ENCODE data around the gene PAPPA2.

Gene PAPPA2

DNA sequence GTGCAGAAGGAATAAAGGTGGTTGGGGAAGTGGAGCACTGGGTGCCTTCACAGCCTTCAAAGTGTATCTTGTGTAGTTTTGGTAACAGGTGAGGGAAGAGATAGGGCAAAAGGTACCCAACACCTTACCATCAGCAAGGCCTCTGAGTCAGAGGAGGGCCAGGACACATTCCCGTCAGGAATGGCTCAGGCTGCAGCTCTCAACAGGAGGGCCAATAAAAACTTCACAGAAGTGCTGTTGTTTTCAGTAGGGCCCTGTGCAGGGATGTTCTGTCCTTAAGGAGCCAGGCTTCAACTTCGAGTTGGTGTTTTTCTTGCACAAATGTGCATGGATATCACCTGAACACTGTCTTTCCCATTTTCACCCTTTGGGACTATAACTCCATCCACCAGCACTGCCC is 368.2 kb downstream of the PAPPA2 start:
- TF ChIP-seq, protein P1, sequence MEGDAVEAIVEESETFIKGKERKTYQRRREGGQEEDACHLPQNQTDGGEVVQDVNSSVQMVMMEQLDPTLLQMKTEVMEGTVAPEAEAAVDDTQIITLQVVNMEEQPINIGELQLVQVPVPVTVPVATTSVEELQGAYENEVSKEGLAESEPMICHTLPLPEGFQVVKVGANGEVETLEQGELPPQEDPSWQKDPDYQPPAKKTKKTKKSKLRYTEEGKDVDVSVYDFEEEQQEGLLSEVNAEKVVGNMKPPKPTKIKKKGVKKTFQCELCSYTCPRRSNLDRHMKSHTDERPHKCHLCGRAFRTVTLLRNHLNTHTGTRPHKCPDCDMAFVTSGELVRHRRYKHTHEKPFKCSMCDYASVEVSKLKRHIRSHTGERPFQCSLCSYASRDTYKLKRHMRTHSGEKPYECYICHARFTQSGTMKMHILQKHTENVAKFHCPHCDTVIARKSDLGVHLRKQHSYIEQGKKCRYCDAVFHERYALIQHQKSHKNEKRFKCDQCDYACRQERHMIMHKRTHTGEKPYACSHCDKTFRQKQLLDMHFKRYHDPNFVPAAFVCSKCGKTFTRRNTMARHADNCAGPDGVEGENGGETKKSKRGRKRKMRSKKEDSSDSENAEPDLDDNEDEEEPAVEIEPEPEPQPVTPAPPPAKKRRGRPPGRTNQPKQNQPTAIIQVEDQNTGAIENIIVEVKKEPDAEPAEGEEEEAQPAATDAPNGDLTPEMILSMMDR (IDR thresholded peaks at IDR 0.05; ENCODE audit: low read depth, low read length, missing control alignments) = no peak
- no peak for DNase-seq (ENCODE audit: extremely low read depth, low read depth)
- no peak overlapping the region for H3K4me3 ChIP-seq (replicated peaks; ENCODE audit: low read depth, low read length)

DNA sequence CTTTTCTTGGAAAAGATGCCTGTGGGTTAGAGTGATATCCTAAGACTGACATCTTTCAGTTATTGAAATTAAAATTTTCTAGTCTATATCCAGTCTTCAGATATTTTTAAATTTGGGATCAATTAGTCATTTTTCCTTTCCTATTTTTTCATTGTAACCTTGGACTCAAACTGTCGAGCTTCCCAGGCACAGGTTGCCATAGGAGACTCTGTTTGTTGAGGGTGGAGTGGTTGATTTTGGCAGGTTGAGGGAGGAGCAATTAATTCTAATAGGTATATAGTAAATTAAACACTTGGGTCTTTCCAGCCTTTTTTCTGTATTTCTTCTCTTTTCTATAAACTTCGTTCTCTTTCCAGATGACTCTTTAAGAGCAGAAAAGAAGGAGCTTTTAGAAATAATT is 374.7 kb downstream of the PAPPA2 start:
- H3K4me3 ChIP-seq (replicated peaks; ENCODE audit: low read depth, low read length) = no peak overlapping the region
- TF ChIP-seq, protein P1 (IDR thresholded peaks at IDR 0.05; ENCODE audit: low read depth, low read length, missing control alignments) = no peak
- no peak for DNase-seq (ENCODE audit: extremely low read depth, low read depth)

DNA sequence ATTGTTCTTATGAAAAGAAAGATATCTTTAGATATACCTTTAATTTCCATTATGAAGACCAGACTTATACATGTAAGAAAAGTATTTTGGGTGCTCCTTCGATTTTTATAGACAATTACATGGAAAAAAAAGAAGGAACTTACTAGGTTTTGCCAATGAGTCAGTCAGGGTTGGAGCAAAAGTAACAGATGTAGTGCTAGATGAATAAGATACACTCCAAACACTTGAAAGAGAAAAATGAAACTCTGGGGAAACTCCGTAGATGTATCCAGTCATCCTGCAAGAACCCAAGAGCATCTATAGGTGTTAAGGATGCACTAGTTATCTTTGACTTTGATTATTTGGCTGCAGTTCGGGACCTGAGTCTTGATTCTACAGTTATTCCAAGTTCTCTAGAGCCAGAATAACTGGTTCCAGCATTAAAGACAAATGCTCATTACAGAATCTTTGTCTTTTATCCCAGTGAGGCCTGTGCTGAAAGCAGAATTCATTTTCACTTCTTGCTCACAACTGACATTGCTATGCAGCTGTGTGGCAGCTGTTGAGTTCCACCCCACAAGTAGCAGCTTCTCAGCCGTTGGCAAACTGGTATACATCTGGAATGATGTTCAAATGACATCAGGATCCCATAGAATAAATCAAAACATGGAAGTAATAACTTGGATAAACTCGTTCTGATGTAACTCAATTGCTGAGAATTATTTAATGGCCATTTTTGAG is 375.5 kb downstream of the PAPPA2 start:
- TF ChIP-seq, protein P1 (IDR thresholded peaks at IDR 0.05; ENCODE audit: low read depth, low read length, missing control alignments) = no peak
- no peak for DNase-seq (ENCODE audit: extremely low read depth, low read depth)
- H3K4me3 ChIP-seq (replicated peaks; ENCODE audit: low read depth, low read length) = no peak overlapping the region

DNA sequence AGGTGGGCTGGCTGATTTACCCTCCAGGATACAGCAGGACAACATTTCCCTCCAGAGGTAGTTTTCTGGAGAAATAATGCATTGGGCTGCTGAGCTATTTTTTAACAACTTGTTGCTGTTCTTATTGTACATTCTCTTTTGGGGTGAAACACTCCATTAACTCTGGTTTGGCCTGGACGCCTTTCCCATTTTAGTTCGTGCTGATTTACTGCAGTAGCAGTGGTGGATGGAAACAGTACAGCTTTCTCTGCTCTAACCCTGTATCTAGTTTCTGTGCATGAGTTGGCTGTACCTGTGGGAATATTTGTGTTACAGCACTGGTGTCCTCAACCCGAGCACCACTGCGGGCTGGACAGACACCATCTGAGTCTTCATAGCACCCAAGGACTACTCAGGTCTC is 376.2 kb downstream of the PAPPA2 start:
- H3K4me3 ChIP-seq (replicated peaks; ENCODE audit: low read depth, low read length) = no peak overlapping the region
- no peak for DNase-seq (ENCODE audit: extremely low read depth, low read depth)
- TF ChIP-seq, protein P1 (IDR thresholded peaks at IDR 0.05; ENCODE audit: low read depth, low read length, missing control alignments) = no peak

DNA sequence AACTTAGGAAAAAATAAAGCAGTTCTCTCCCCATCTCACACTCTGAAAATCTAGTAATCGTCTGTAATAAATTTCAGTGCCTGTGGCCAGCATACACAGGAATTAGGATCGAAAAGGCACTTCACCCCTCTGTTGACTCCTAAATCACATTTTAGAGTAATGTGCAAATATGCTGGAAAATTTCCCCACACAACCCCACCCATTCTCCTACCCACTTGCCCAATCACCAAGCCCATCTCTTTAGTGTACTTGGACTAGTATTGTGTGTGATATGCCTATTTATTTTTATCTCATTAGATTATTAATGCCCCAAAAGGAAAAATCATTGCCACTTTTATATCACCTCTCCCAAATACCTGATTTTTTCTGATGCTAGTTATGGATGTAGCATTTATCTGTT is 378.3 kb downstream of the PAPPA2 start:
- DNase-seq (ENCODE audit: extremely low read depth, low read depth) = no peak
- TF ChIP-seq, protein P1 (IDR thresholded peaks at IDR 0.05; ENCODE audit: low read depth, low read length, missing control alignments) = no peak

DNA sequence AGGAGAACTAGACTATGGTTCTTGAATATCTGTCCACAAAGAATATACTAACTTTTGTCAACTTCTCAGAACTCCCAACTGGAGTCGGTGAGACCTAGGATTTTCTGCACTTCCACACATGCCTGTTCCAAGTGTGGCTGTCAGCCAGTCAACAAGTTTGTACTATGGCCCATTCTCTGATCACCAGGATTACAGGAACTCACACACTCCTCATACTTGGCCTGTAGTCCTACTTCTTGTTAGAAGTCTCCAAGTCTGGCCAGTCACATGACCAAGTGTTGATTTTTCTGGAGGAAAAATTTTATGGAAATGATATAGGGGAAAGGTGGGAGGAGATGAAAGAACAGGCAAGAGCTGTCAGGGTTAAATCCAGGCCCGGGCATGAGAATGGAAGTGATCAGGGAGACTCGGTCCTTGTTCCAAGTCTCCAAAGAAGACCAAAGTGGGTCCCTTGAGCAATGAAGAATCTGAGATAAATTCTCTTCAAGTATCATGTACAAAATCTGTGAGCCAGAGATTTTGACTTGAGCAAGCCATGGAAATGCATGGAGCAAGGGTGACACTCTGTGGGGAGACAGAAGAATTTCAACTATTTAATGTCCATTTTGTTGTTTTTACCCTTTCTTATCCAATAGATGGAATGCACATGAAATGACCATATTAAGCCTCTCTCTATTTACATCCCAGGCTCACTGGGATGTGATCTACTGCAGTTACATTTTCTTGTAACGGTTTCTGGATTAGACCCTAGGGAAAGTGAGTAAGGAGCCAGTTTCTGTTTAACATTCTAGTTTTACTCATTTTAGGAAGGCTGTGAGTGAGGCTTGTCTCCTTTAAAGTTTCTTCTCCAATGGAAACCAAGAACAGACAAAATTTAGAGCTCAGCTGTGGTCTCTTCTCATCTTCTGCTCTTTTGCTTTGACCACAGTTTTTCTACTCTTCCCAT is 380.6 kb downstream of the PAPPA2 start:
- DNase-seq (ENCODE audit: extremely low read depth, low read depth) = no peak
- no peak overlapping the region for H3K4me3 ChIP-seq (replicated peaks; ENCODE audit: low read depth, low read length)
- TF ChIP-seq, protein P1 (IDR thresholded peaks at IDR 0.05; ENCODE audit: low read depth, low read length, missing control alignments) = peak; percentile 25

More for the DNA sequence above, 378.3 kb downstream of the PAPPA2 start:
- H3K4me3 ChIP-seq (replicated peaks; ENCODE audit: low read depth, low read length) = no peak overlapping the region

Measured in HFF-Myc (cell line).